Adrenal gland (tissue), 12 donors: ENCODE measurements around the gene HDHD5. TPM values are rescaled to one million over a fixed set of nuclear protein-coding genes. Genes with fewer than 3 reads are reported as not detected.

Source experiments
- DNase-seq, 7 donors: peaks; one replicate each; pipeline ENCODE4 v3.0.0-alpha.2; 2019 to 2020
- H3K27ac ChIP-seq, 5 donors: fragments of 200-600 bp; sonication (generic) in 4 of 5; 1 replicate in 3 of 5; 2 replicates in 2 of 5; pipeline versions ENCODE4 v1.5.1 to v1.8.0; 2016 to 2020; ENCODE audit warnings: mild to moderate bottlenecking in 1 of 5
- H3K27me3 ChIP-seq: fragments of 200-600 bp; 2 replicates; pipeline ENCODE4 v1.8.0; 2021
- H3K36me3 ChIP-seq, 2 donors: fragments of 200-600 bp; replicated peaks in 1 of 2; 1 replicate in 1 of 2; 2 replicates in 1 of 2; pipeline versions ENCODE4 v1.5.1 to v1.8.0; 2018 to 2022
- H3K4me1 ChIP-seq, 2 donors: fragments of 200-600 bp; replicated peaks in 1 of 2; 1 replicate in 1 of 2; 2 replicates in 1 of 2; pipeline versions ENCODE4 v1.5.1 to v1.8.0; 2018 to 2021
- H3K4me3 ChIP-seq, 4 donors: fragments of 200-600 bp; sonication (generic) in 3 of 4; one replicate each; pipeline ENCODE4 v1.5.1; 2016 to 2018
- H3K9me3 ChIP-seq, 3 donors: fragments of 200-600 bp; sonication (generic) in 1 of 3; replicated peaks in 1 of 3; 1 replicate in 2 of 3; 2 replicates in 1 of 3; pipeline versions ENCODE4 v1.5.1 to v1.8.0; 2016 to 2021
- POLR2A ChIP-seq, 2 donors: fragments of 450-650 bp; IDR thresholded peaks; one replicate each; pipeline ENCODE4 v1.6.1; 2017; ENCODE audit warnings: antibody characterized with exemption in 2 of 2, mild to moderate bottlenecking in 2 of 2, moderate library complexity in 1 of 2
- WGBS, 4 donors: extraction: QIAGEN DNeasy Blood & Tissue Kit in 2 of 4; methylation state at CpG; one replicate each; pipeline versions ENCODE4 v1.1.5 to v1.1.7; 2013 to 2017; 5-methylcytosine and 5-hydroxymethylcytosine counted together
- intact Hi-C, 2 donors: fragments of 100-400 bp; cut with DNase I; formaldehyde crosslinking; loops; one replicate each; pipeline versions ENCODE4 v1.14.1 to v1.15.0; 2022 to 2023
- polyA plus RNA-seq, 3 donors: library from polyadenylated mRNA; stranded (reverse); fragments of 200-250 nt in 2 of 3; fragments of 350-450 nt in 1 of 3; fragmentation: Illumina TruSeq in 1 of 3; extraction: RNeasy Lipid Tissue Mini Kit (QIAGEN cat#74804) in 1 of 3; gene quantifications; one replicate each; pipeline ENCODE4 v1.2.3, GENCODE V29; 2013 to 2014
- total RNA-seq, 9 donors: library from RNA; depleted of rRNA in 4 of 9; stranded (reverse); fragments of >200 nt in 4 of 9; fragments of 120-200 nt in 1 of 9; fragmentation: NEBNext Ultra II Directional in 1 of 9; extraction: Animal tissue kit (Norgen Biotek cat#: 25700) in 1 of 9; gene quantifications; one replicate each; pipeline versions ENCODE4 v1.1.0 to v1.2.4, GENCODE V29; 2013 to 2023
- TF ChIP-seq, protein P1 (sequence below), 6 experiments: fragments of 450-650 bp in 4 of 6; fragments of 200-600 bp in 2 of 6; sonication (generic) in 1 of 6; IDR thresholded peaks; 1 replicate in 5 of 6; 2 replicates in 1 of 6; pipeline versions ENCODE4 v1.5.1 to v1.8.0; 2016 to 2021; ENCODE audit warnings: antibody characterized with exemption in 6 of 6, mild to moderate bottlenecking in 2 of 6, moderate library complexity in 1 of 6
- donor health status: healthy with polysubstance abuse.
- donor health status: Bipolar disorder and iron deficiency.
- donor health status: DM: yes; HTN: yes; CAD: no.
- donor health status: DM: no; HTN: no; CAD: no.
- donor health status: DM: no; HTN: no; CAD: no.
- donor health status: DM: yes; HTN: yes; CAD: no.

The HDHD5 gene
- total and polyA plus RNA-seq, 12 donors, result 21.9 to 60.8 (median 43.2) TPM

DNA sequence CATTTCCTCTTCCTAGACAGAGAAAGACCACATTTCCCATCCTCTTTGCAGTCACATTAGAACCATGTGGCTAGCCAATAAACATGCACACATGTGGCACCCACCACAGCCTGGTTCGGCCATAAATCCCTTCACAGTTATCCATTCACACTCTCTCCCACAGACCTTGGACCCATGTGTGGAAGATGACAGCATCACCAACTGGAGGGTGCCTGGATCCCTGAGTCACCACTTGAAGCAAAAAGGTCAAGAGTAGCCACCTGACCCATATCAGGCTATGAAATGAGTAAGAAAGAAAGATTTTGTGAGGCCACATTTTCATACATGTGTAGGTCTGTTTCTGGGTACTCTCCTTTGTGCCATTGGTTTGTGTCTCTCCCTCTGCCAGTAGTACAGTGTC lies 28.9 kb downstream of the HDHD5 start:
- WGBS, 4 donors, result 76 to 89% (median 83%) methylated on average over 1 of the region's 1 CpG; no CpG with 5 or more reads in 1 of the 4 donors
- H3K4me3 ChIP-seq, result no peak overlapping the region
- no peaks in the 10 kb centered on the region for H3K36me3 ChIP-seq
- H3K4me1 ChIP-seq, result no peaks in the 10 kb centered on the region
- TF ChIP-seq, protein P1, sequence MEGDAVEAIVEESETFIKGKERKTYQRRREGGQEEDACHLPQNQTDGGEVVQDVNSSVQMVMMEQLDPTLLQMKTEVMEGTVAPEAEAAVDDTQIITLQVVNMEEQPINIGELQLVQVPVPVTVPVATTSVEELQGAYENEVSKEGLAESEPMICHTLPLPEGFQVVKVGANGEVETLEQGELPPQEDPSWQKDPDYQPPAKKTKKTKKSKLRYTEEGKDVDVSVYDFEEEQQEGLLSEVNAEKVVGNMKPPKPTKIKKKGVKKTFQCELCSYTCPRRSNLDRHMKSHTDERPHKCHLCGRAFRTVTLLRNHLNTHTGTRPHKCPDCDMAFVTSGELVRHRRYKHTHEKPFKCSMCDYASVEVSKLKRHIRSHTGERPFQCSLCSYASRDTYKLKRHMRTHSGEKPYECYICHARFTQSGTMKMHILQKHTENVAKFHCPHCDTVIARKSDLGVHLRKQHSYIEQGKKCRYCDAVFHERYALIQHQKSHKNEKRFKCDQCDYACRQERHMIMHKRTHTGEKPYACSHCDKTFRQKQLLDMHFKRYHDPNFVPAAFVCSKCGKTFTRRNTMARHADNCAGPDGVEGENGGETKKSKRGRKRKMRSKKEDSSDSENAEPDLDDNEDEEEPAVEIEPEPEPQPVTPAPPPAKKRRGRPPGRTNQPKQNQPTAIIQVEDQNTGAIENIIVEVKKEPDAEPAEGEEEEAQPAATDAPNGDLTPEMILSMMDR (IDR thresholded peaks at IDR 0.05), result no peak
- no peak for TF ChIP-seq POLR2A (IDR thresholded peaks at IDR 0.05)
- DNase-seq, result no peak
- H3K27ac ChIP-seq, result no peak overlapping the region
- no peaks in the 10 kb centered on the region for H3K9me3 ChIP-seq
- intact Hi-C loops, result no loop called here
- H3K27me3 ChIP-seq, result no peaks in the 10 kb centered on the region

DNA sequence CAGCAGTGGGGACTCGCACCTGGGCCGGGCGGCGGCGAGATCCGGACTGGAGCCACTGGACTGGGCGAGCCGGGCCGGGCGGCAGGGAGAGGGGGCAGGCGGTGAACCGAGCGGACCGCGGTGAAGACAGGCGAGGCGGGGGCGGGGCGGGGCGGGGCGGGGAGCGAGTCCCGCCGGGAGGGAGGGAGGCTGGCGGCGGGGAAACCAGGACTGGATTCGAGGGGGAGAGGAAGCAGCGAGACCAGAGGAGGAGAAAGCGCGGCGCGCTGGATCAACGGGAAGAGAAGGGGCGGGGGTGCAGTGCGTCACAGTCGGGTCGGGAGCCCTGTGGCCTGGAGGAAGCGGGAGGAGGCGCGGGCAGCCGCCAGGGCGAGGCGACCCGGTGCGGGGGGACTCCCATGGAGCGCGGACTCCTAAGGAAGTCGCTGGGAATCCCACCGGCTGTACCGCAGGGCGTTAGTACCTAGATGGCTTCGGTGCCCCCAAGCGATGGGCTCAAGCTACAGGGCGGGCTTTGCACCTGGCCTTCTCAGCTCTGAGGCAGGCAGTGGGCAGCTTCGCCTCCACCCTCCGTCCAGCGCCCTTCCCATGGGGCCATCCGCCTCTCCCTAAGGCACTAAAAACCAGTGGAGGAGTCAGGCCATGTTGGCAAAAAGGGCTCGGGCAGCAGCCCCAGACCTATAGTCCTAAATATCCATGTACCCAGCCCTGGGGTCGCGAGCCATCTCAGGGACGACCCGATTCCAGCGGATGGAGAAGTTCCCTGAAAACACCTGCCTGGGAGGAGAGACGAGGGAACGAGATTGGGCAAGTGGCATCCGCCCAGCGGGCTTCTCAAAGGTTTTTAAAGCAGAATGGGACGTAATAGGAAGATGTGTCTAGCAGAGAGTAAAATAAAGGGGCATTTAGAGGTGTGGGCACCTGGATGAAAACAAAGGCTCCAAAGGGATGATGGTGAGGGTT lies 37.6 kb downstream of the HDHD5 start, which contains the start of gene TMEM121B:
TMEM121B (minus strand) TSS at position 128 of the 963 bp plus-strand sequence. CDS start 233 bp downstream, outside the sequence.
- H3K4me3 ChIP-seq, result peak within 1 kb of the TSS in 2 of 4 donors; percentile 19 to 64
- peaks cover 6% of the 10 kb centered on the region for H3K27me3 ChIP-seq
- intact Hi-C loops, result loop anchor here in 1 of 2 donors (5.0 kb wide), 1 partner anchor 41 kb away; no protein-coding TSS in a partner anchor
- TF ChIP-seq, protein P1 (IDR thresholded peaks at IDR 0.05), result no peak
- TF ChIP-seq POLR2A (IDR thresholded peaks at IDR 0.05), result no peak
- H3K27ac ChIP-seq, result peak within 1 kb of the TSS in 1 of 5 donors; percentile 47
- H3K36me3 ChIP-seq, result no peaks in the 10 kb centered on the region
- peak; percentile 59 to 90 (median 64) for DNase-seq
- 7 to 17% (median 11%) methylated on average over 34 to 69 of the region's 69 CpGs for WGBS, 4 donors
- peaks cover 7 to 10% of the 10 kb centered on the region in 2 donors for H3K4me1 ChIP-seq
- no peaks in the 10 kb centered on the region for H3K9me3 ChIP-seq

DNA sequence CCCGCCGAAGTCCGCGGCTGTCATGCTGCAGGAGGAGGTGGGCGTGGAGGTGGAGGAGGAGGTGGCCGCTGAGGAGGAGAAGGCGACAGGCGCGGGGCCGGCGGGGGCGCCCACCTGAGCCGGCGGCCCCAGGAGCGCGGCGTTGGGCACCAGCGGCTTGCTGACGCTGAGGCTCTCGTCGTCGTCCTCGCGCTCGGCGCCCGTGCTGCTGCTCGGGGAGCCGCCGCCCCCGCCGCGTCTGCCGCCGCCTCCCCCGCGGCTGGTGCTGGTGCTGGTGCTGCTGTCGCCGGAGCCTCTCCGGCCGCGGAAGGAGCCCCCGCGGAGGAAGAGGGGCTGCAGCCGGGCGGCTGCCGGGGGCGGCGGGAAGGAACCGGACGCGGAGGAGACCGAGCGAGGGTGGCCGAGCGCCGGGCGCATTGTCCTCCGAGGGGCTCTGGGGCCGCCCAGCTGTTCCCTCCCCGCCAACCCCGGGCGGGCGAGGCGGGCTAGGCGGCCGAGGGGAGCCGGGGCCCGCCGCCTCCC lies 38.3 kb downstream of the HDHD5 start:
- TF ChIP-seq, protein P1 (IDR thresholded peaks at IDR 0.05), result no peak
- TF ChIP-seq POLR2A (IDR thresholded peaks at IDR 0.05), result no peak
- peaks cover 6% of the 10 kb centered on the region for H3K27me3 ChIP-seq

DNA sequence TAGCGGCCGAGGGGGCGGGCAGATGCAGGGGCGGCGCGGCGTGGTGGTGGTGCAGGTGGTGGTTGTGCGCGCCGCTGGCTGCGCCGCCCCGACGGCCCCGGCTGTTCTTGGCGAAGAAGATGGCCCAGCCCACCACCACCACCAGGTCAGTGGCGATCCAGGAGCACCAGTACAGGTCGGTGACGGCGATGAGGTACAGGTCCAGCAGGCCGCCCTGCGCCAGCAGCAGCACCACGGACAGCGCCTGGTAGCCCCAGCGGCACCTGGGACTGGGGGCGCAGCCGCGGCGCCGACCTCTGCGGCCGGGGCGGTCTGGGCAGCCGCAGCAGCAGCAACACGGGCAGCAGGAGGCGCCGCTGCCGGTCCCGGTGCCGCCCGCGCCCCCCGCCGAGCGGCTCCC lies 38.8 kb downstream of the HDHD5 start:
- DNase-seq, result peak in 6 of 7 donors; percentile 54 to 70 (median 60)
- Histone ChIP-seq H3K27ac (no peak overlapping the region), H3K4me1 (peaks cover 7 to 10% of the 10 kb centered on the region in 2 donors), H3K27me3 (peaks cover 6% of the 10 kb centered on the region), H3K9me3 (no peaks in the 10 kb centered on the region), H3K4me3 (peak overlapping the region in 1 of 4 donors; percentile 64), H3K36me3 (no peaks in the 10 kb centered on the region)
- intact Hi-C loops, result loop anchor here in 1 of 2 donors (5.0 kb wide), 1 partner anchor 42 kb away; no protein-coding TSS in a partner anchor
- no peak for TF ChIP-seq POLR2A (IDR thresholded peaks at IDR 0.05)
- TF ChIP-seq, protein P1 (IDR thresholded peaks at IDR 0.05), result no peak
- 2 to 8% (median 2%) methylated on average over 5 to 45 of the region's 45 CpGs; no CpG with 5 or more reads in 1 of the 4 donors for WGBS, 4 donors

More for the DNA sequence above, 38.3 kb downstream of the HDHD5 start:
- Histone ChIP-seq H3K27ac (peak overlapping the region in 1 of 5 donors; percentile 47), H3K4me3 (peak overlapping the region in 2 of 4 donors; percentile 19 to 64), H3K36me3 (no peaks in the 10 kb centered on the region), H3K4me1 (peaks cover 7 to 10% of the 10 kb centered on the region in 2 donors), H3K9me3 (no peaks in the 10 kb centered on the region)
- intact Hi-C loops, result loop anchor here in 1 of 2 donors (5.0 kb wide), 1 partner anchor 42 kb away; no protein-coding TSS in a partner anchor
- DNase-seq, result no peak
- WGBS, 4 donors, result 0 to 1% (median 1%) methylated on average over 19 to 68 of the region's 70 CpGs
